Right lobe of liver (tissue), 4 donors: Measurements from ENCODE around the gene TNIP2.

ENCODE experiments used
- POLR2A ChIP-seq: fragments of 450-650 bp; IDR thresholded peaks from one replicate; pipeline ENCODE4 v1.6.1; 2017; ENCODE audit warnings: antibody characterized with exemption, mild to moderate bottlenecking
- TF ChIP-seq, protein P1 (sequence below), 4 donors: fragments of 200-600 bp in 3 of 4; fragments of 450-650 bp in 1 of 4; IDR thresholded peaks; one replicate each; pipeline versions ENCODE4 v1.5.1 to v1.8.0; 2016 to 2022; ENCODE audit warnings: antibody characterized with exemption in 4 of 4, mild to moderate bottlenecking in 2 of 4
- donor health status: DM: no; HTN: no; CAD: no.
- donor health status: DM: no; HTN: no; CAD: no.
- donor health status: DM: no; HTN: yes; CAD: no.

- TF ChIP-seq, protein P1, sequence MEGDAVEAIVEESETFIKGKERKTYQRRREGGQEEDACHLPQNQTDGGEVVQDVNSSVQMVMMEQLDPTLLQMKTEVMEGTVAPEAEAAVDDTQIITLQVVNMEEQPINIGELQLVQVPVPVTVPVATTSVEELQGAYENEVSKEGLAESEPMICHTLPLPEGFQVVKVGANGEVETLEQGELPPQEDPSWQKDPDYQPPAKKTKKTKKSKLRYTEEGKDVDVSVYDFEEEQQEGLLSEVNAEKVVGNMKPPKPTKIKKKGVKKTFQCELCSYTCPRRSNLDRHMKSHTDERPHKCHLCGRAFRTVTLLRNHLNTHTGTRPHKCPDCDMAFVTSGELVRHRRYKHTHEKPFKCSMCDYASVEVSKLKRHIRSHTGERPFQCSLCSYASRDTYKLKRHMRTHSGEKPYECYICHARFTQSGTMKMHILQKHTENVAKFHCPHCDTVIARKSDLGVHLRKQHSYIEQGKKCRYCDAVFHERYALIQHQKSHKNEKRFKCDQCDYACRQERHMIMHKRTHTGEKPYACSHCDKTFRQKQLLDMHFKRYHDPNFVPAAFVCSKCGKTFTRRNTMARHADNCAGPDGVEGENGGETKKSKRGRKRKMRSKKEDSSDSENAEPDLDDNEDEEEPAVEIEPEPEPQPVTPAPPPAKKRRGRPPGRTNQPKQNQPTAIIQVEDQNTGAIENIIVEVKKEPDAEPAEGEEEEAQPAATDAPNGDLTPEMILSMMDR (IDR thresholded peaks at IDR 0.05), result no peak
- no peak for TF ChIP-seq POLR2A
These were observed 27.9 kb downstream of the TNIP2 start for GRCh38 chr4:2728221-2728620.
